ENCODE results near the gene RNU1-2.
A peak's percentile ranks its signal among the peaks of the same experiment; 100 is the strongest.

GRCh38 chr1:16904560-16905109 lies 8.9 kb downstream of the RNU1-2 start:
- TF ChIP-seq EP300 (IDR thresholded peaks at IDR 0.05) (peak; percentile 58), CTCF (IDR thresholded peaks at IDR 0.05) (peak in 1 of 3 donors; percentile 7)

All from ovary (tissue), 3 donors.